ENCODE results near the gene KIF25. TPM values are rescaled to one million over a fixed set of nuclear protein-coding genes. Genes with fewer than 3 reads are reported as not detected.

The KIF25 gene
- total and polyA plus RNA-seq, 2 donors: 0.80 to 1.5 TPM

- H3K4me1 ChIP-seq (ENCODE audit: control insufficient read depth in 2 of 2, insufficient read depth in 2 of 2, low read length in 2 of 2): peaks cover 0 to 8% of the 10 kb centered on the region in 2 donors
- no peak overlapping the region for H3K27ac ChIP-seq (ENCODE audit: low read depth in 1 of 2, low read length in 1 of 2)
- no peak overlapping the region for H3K4me3 ChIP-seq (ENCODE audit: low read length in 2 of 2)
- whole genome bisulfite sequencing: 86% methylated on average over 11 of the region's 11 CpGs
- H3K9me3 ChIP-seq (ENCODE audit: control insufficient read depth in 2 of 2, insufficient read depth in 1 of 2, low read length in 1 of 2): peaks cover 2 to 21% of the 10 kb centered on the region in 2 donors
- no peaks in the 10 kb centered on the region for H3K27me3 ChIP-seq (ENCODE audit: control insufficient read depth in 2 of 2, insufficient read depth in 1 of 2, low read length in 1 of 2)
- no peak for DNase-seq (ENCODE audit: low read depth in 6 of 9, low spot score in 9 of 9)
- H3K36me3 ChIP-seq (ENCODE audit: control insufficient read depth in 2 of 2, insufficient read depth in 2 of 2, low read length in 1 of 2): no peaks in the 10 kb centered on the region
These were observed 20.2 kb downstream of the KIF25 start for GRCh38 chr6:168017629-168018028.

- DNase-seq (ENCODE audit: low read depth in 6 of 9, low spot score in 9 of 9): no peak
- Histone ChIP-seq H3K36me3 (ENCODE audit: control insufficient read depth in 2 of 2, insufficient read depth in 2 of 2, low read length in 1 of 2) (no peaks in the 10 kb centered on the region), H3K9me3 (ENCODE audit: control insufficient read depth in 2 of 2, insufficient read depth in 1 of 2, low read length in 1 of 2) (peaks cover 0 to 11% of the 10 kb centered on the region in 2 donors), H3K27ac (ENCODE audit: low read depth in 1 of 2, low read length in 1 of 2) (no peak overlapping the region), H3K4me3 (ENCODE audit: low read length in 2 of 2) (no peak overlapping the region), H3K27me3 (ENCODE audit: control insufficient read depth in 2 of 2, insufficient read depth in 1 of 2, low read length in 1 of 2) (no peaks in the 10 kb centered on the region), H3K4me1 (ENCODE audit: control insufficient read depth in 2 of 2, insufficient read depth in 2 of 2, low read length in 2 of 2) (peaks cover 0 to 1% of the 10 kb centered on the region in 2 donors)
- 94% methylated on average over 15 of the region's 15 CpGs for WGBS
These were observed 21.2 kb downstream of the KIF25 start for GRCh38 chr6:168018664-168019063.

- Histone ChIP-seq H3K27ac (ENCODE audit: low read depth in 1 of 2, low read length in 1 of 2) (no peak overlapping the region), H3K4me1 (ENCODE audit: control insufficient read depth in 2 of 2, insufficient read depth in 2 of 2, low read length in 2 of 2) (no peaks in the 10 kb centered on the region), H3K27me3 (ENCODE audit: control insufficient read depth in 2 of 2, insufficient read depth in 1 of 2, low read length in 1 of 2) (no peaks in the 10 kb centered on the region), H3K9me3 (ENCODE audit: control insufficient read depth in 2 of 2, insufficient read depth in 1 of 2, low read length in 1 of 2) (peaks cover 0 to 10% of the 10 kb centered on the region in 2 donors), H3K4me3 (ENCODE audit: low read length in 2 of 2) (no peak overlapping the region), H3K36me3 (ENCODE audit: control insufficient read depth in 2 of 2, insufficient read depth in 2 of 2, low read length in 1 of 2) (no peaks in the 10 kb centered on the region)
- WGBS: 95% methylated on average over 8 of the region's 8 CpGs
- DNase-seq (ENCODE audit: low read depth in 6 of 9, low spot score in 9 of 9): no peak
These were observed 22.8 kb downstream of the KIF25 start for GRCh38 chr6:168020242-168020641.

DNA sequence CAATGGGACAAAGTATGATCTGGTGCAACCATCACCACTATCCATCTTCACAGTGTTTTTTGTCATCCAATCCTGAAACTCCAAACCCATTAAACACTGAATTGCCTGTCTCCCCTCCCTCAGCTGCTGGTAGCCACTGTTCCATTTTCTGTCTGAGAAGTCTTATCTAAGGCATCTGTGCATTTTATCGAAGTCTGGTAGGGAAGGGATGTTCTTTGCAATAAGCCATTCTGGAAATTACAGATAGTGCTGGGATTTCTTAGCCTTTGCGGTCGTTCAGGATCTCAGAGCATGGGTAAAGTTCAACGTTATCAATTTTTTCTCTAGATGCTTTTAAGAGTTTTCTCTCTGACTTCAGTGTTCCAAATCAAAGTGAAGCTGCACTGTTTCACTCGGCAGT is 24.1 kb downstream of the KIF25 start:
- no peak for DNase-seq (ENCODE audit: low read depth in 6 of 9, low spot score in 9 of 9)
- H3K36me3 ChIP-seq (ENCODE audit: control insufficient read depth in 2 of 2, insufficient read depth in 2 of 2, low read length in 1 of 2): no peaks in the 10 kb centered on the region
- H3K4me3 ChIP-seq (ENCODE audit: low read length in 2 of 2): no peak overlapping the region
- H3K27me3 ChIP-seq (ENCODE audit: control insufficient read depth in 2 of 2, insufficient read depth in 1 of 2, low read length in 1 of 2): no peaks in the 10 kb centered on the region
- 89% methylated on average over 5 of the region's 5 CpGs for WGBS
- peaks cover 0 to 7% of the 10 kb centered on the region in 2 donors for H3K9me3 ChIP-seq (ENCODE audit: control insufficient read depth in 2 of 2, insufficient read depth in 1 of 2, low read length in 1 of 2)
- H3K27ac ChIP-seq (ENCODE audit: low read depth in 1 of 2, low read length in 1 of 2): no peak overlapping the region
- H3K4me1 ChIP-seq (ENCODE audit: control insufficient read depth in 2 of 2, insufficient read depth in 2 of 2, low read length in 2 of 2): no peaks in the 10 kb centered on the region

- H3K27ac ChIP-seq (ENCODE audit: low read depth in 1 of 2, low read length in 1 of 2): no peak overlapping the region
- WGBS: 90% methylated on average over 7 of the region's 7 CpGs
- H3K9me3 ChIP-seq (ENCODE audit: control insufficient read depth in 2 of 2, insufficient read depth in 1 of 2, low read length in 1 of 2): peaks cover 0 to 5% of the 10 kb centered on the region in 2 donors
- no peaks in the 10 kb centered on the region for H3K27me3 ChIP-seq (ENCODE audit: control insufficient read depth in 2 of 2, insufficient read depth in 1 of 2, low read length in 1 of 2)
- no peaks in the 10 kb centered on the region for H3K36me3 ChIP-seq (ENCODE audit: control insufficient read depth in 2 of 2, insufficient read depth in 2 of 2, low read length in 1 of 2)
- no peak for DNase-seq (ENCODE audit: low read depth in 6 of 9, low spot score in 9 of 9)
- H3K4me3 ChIP-seq (ENCODE audit: low read length in 2 of 2): no peak overlapping the region
- H3K4me1 ChIP-seq (ENCODE audit: control insufficient read depth in 2 of 2, insufficient read depth in 2 of 2, low read length in 2 of 2): no peaks in the 10 kb centered on the region
These were observed 25.2 kb downstream of the KIF25 start for GRCh38 chr6:168022488-168023321.

DNA sequence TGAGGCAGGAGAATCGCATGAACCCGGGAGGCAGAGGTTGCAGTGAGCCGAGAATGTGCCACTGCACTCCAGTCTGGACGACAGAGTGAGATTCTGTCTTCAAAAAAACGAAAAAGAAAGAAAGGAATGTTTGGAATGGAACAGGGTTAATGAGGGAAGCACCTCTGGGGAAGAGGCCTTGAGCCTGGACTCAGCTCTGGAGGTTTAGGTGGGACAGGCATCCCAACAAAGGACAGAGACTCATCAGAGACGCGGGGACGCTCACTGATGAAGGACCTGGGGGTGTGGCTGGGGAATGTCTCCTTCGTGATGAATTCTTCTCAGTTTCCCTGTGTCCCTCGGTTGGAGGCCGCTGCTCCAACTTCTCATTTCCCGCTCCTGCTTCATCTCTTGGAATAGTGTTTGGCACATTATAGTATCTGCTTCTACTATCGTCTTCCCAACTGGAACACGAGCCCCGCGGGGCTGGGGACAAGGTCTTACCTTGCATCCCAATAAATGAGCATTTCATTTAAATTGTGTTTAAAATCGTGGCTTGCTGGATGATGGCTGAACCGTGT is 27.6 kb downstream of the KIF25 start:
- Histone ChIP-seq H3K4me3 (ENCODE audit: low read length in 2 of 2) (no peak overlapping the region), H3K4me1 (ENCODE audit: control insufficient read depth in 2 of 2, insufficient read depth in 2 of 2, low read length in 2 of 2) (no peaks in the 10 kb centered on the region), H3K27ac (ENCODE audit: low read depth in 1 of 2, low read length in 1 of 2) (no peak overlapping the region), H3K36me3 (ENCODE audit: control insufficient read depth in 2 of 2, insufficient read depth in 2 of 2, low read length in 1 of 2) (no peaks in the 10 kb centered on the region), H3K27me3 (ENCODE audit: control insufficient read depth in 2 of 2, insufficient read depth in 1 of 2, low read length in 1 of 2) (no peaks in the 10 kb centered on the region), H3K9me3 (ENCODE audit: control insufficient read depth in 2 of 2, insufficient read depth in 1 of 2, low read length in 1 of 2) (peaks cover 0 to 5% of the 10 kb centered on the region in 2 donors)
- WGBS: 94% methylated on average over 18 of the region's 18 CpGs
- DNase-seq (ENCODE audit: low read depth in 6 of 9, low spot score in 9 of 9): no peak

DNA sequence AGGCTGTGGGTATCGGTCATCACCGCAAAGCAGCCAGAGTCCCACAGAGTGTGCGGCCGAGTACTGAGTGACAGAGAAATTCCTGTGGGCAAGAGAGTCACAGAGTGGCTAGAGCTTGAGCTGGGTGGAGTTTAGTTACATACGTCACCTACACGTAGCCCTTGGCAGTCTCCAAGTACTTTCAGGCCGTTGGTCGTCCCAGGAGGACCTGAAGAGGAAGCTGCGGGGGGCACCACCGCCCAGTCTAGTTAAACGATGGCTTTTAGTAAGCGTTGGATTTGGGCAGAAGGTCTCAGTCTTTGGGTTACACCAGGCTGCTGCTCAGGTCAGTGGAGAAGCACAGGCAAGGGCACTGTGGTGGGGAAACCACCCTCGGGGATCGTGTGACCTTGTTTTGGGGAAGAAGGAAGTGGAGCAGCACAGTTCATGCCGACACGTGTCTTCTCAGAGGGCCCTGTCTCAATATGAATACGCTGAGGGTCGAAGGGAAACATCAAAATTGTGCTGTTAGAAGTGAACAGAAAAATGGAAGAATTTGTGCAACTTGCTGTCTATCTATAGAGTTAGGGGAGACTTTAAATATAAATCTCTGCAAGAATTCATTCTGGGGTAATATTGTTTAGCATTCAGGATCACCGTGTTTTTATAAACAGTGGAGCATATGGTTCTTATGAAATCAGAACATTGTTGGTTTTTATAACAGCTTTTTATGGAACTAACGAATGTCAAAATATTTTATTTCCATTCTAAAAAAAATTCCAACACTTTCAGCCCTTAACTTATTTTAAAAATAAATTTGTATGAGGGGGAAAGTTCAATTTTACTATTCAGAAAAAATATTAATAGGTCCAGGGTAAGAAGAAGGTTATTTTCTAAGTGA is 28.6 kb downstream of the KIF25 start:
- no peak for DNase-seq (ENCODE audit: low read depth in 6 of 9, low spot score in 9 of 9)
- Histone ChIP-seq H3K36me3 (ENCODE audit: control insufficient read depth in 2 of 2, insufficient read depth in 2 of 2, low read length in 1 of 2) (no peaks in the 10 kb centered on the region), H3K4me3 (ENCODE audit: low read length in 2 of 2) (no peak overlapping the region), H3K27me3 (ENCODE audit: control insufficient read depth in 2 of 2, insufficient read depth in 1 of 2, low read length in 1 of 2) (no peaks in the 10 kb centered on the region), H3K27ac (ENCODE audit: low read depth in 1 of 2, low read length in 1 of 2) (no peak overlapping the region), H3K9me3 (ENCODE audit: control insufficient read depth in 2 of 2, insufficient read depth in 1 of 2, low read length in 1 of 2) (peaks cover 0 to 5% of the 10 kb centered on the region in 2 donors), H3K4me1 (ENCODE audit: control insufficient read depth in 2 of 2, insufficient read depth in 2 of 2, low read length in 2 of 2) (no peaks in the 10 kb centered on the region)
- WGBS: 91% methylated on average over 20 of the region's 20 CpGs

DNA sequence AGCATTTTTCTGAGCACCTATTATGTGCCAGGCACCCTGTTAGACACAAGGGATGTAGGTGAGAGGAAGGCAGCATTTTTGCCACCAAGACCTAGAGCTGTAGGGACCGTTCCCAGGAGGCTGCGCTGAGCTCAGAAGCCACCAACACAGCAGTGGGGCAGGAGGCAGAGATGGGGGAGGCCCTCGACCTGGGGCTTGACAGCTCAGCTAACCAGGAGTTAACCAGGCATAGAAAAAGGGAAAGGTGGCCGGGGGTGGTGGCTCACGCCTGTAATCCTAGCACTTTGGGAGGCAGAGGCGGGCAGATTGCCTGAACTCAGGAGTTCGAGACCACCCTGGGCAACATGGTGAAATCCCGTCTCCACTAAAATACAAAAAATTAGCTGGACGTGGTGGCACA is 29.5 kb downstream of the KIF25 start:
- WGBS: 95% methylated on average over 9 of the region's 9 CpGs
- DNase-seq (ENCODE audit: low read depth in 6 of 9, low spot score in 9 of 9): no peak
- H3K27me3 ChIP-seq (ENCODE audit: control insufficient read depth in 2 of 2, insufficient read depth in 1 of 2, low read length in 1 of 2): no peaks in the 10 kb centered on the region
- H3K9me3 ChIP-seq (ENCODE audit: control insufficient read depth in 2 of 2, insufficient read depth in 1 of 2, low read length in 1 of 2): peaks cover 0 to 5% of the 10 kb centered on the region in 2 donors
- H3K36me3 ChIP-seq (ENCODE audit: control insufficient read depth in 2 of 2, insufficient read depth in 2 of 2, low read length in 1 of 2): no peaks in the 10 kb centered on the region
- H3K27ac ChIP-seq (ENCODE audit: low read depth in 1 of 2, low read length in 1 of 2): no peak overlapping the region
- no peaks in the 10 kb centered on the region for H3K4me1 ChIP-seq (ENCODE audit: control insufficient read depth in 2 of 2, insufficient read depth in 2 of 2, low read length in 2 of 2)
- H3K4me3 ChIP-seq (ENCODE audit: low read length in 2 of 2): no peak overlapping the region

DNA sequence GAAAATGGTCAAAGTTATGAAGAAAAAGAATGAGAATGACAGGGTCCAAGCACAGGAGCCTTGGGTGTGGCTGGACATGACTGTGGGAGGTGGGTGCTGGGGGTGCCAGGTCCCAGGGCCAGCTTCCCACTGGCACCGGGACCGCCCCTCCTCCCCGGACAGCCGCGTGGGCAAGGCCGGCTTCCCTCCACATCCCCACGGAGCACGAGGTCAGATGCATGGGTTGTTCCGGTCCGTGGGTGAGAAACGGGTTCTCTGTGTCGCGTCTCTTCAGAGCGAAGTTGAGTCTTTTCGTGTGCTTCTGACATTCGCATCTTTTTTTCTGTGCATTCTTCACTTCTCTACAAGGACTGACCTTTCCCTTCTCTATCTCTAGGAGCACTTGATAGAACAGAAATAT is 30.1 kb downstream of the KIF25 start:
- DNase-seq (ENCODE audit: low read depth in 6 of 9, low spot score in 9 of 9): no peak
- no peak overlapping the region for H3K27ac ChIP-seq (ENCODE audit: low read depth in 1 of 2, low read length in 1 of 2)
- H3K36me3 ChIP-seq (ENCODE audit: control insufficient read depth in 2 of 2, insufficient read depth in 2 of 2, low read length in 1 of 2): no peaks in the 10 kb centered on the region
- no peaks in the 10 kb centered on the region for H3K4me1 ChIP-seq (ENCODE audit: control insufficient read depth in 2 of 2, insufficient read depth in 2 of 2, low read length in 2 of 2)
- 97% methylated on average over 16 of the region's 16 CpGs for WGBS
- H3K4me3 ChIP-seq (ENCODE audit: low read length in 2 of 2): no peak overlapping the region
- peaks cover 0 to 5% of the 10 kb centered on the region in 2 donors for H3K9me3 ChIP-seq (ENCODE audit: control insufficient read depth in 2 of 2, insufficient read depth in 1 of 2, low read length in 1 of 2)
- no peaks in the 10 kb centered on the region for H3K27me3 ChIP-seq (ENCODE audit: control insufficient read depth in 2 of 2, insufficient read depth in 1 of 2, low read length in 1 of 2)
